ENCODE results near the gene ELOA2.
"Not testable (repeated sequence)": the region's sequence is repeated elsewhere in the genome, so short reads cannot be mapped to it uniquely, and the experiment has no call there.

Gene ELOA2

GRCh38 chr18:47035156-47035671 is at the start of gene ELOA2:
ELOA2 (minus strand) TSS chr18:47035621; CDS start chr18:47035264, 357 bp downstream.
- no peak for DNase-seq

GRCh38 chr18:47081578-47081977 is 46.2 kb upstream of the ELOA2 start:
- DNase-seq, result no peak

GRCh38 chr18:47080872-47081271 is 45.5 kb upstream of the ELOA2 start:
- DNase-seq, result no peak

- DNase-seq, result no peak
These were observed 41.7 kb upstream of the ELOA2 start for GRCh38 chr18:47077111-47077510.

- no peak for DNase-seq
These were observed 39.9 kb upstream of the ELOA2 start for GRCh38 chr18:47075098-47075883.

GRCh38 chr18:47067648-47068047 is 32.2 kb upstream of the ELOA2 start:
- no peak for DNase-seq

GRCh38 chr18:47063096-47063495 is 27.7 kb upstream of the ELOA2 start:
- DNase-seq, result no peak

- DNase-seq, result no peak
These were observed 27.1 kb upstream of the ELOA2 start for GRCh38 chr18:47062471-47062870.

- no peak for DNase-seq
These were observed 18.9 kb upstream of the ELOA2 start for GRCh38 chr18:47054369-47054768.

GRCh38 chr18:47050468-47050867 is 15.0 kb upstream of the ELOA2 start:
- peak; percentile 65 for DNase-seq

- DNase-seq, result no peak
These were observed 5.6 kb upstream of the ELOA2 start for GRCh38 chr18:47040982-47041381.

- DNase-seq, result no peak
These were observed 1.6 kb upstream of the ELOA2 start for GRCh38 chr18:47036927-47037578.

- DNase-seq, result peak; percentile 66
These were observed 965 bp upstream of the ELOA2 start for GRCh38 chr18:47036298-47036874.

GRCh38 chr18:47034591-47034990 is 830 bp downstream of the ELOA2 start:
- not testable (repeated sequence) for DNase-seq

GRCh38 chr18:47032945-47033344 is 2.5 kb downstream of the ELOA2 start:
- DNase-seq, result no peak

GRCh38 chr18:47030887-47031286 is 4.5 kb downstream of the ELOA2 start:
- DNase-seq, result not testable (repeated sequence)

- not testable (repeated sequence) for DNase-seq
These were observed 5.6 kb downstream of the ELOA2 start for GRCh38 chr18:47029684-47030353.

GRCh38 chr18:47028738-47029137 is 6.7 kb downstream of the ELOA2 start:
- DNase-seq, result not testable (repeated sequence)

- DNase-seq, result not testable (repeated sequence)
These were observed 9.8 kb downstream of the ELOA2 start for GRCh38 chr18:47025557-47026174.

GRCh38 chr18:47023769-47024465 is 11.5 kb downstream of the ELOA2 start:
- not testable (repeated sequence) for DNase-seq

- not testable (repeated sequence) for DNase-seq
These were observed 12.6 kb downstream of the ELOA2 start for GRCh38 chr18:47022821-47023220.

- DNase-seq, result not testable (repeated sequence)
These were observed 14.7 kb downstream of the ELOA2 start for GRCh38 chr18:47020757-47021156.
